NT2/D1 (cell line): ENCODE measurements around the gene EVX1.

Source experiments
- DNase-seq: peaks from one replicate; pipeline ENCODE4 v3.0.0-alpha.2; 2011; ENCODE audit warnings: low read depth, low spot score
- H3K27me3 ChIP-seq: 2 replicates; pipeline ENCODE4 v1.6.0; 2011; ENCODE audit warnings: mild to moderate bottlenecking; ENCODE audit not compliant: insufficient read length, insufficient read depth
- H3K36me3 ChIP-seq: 2 replicates; pipeline ENCODE4 v1.6.1; 2011; ENCODE audit warnings: mild to moderate bottlenecking, low read length, mixed read lengths; ENCODE audit not compliant: insufficient read depth, insufficient read length
- H3K4me1 ChIP-seq: 2 replicates; pipeline ENCODE4 v1.5.1; 2011; ENCODE audit not compliant: insufficient read depth, insufficient read length
- H3K4me3 ChIP-seq: 2 replicates; pipeline ENCODE4 v1.5.1; 2011; ENCODE audit warnings: low read depth; ENCODE audit not compliant: insufficient read length
- H3K9ac ChIP-seq: 2 replicates; pipeline ENCODE4 v1.6.0; 2011; ENCODE audit warnings: low read depth; ENCODE audit not compliant: insufficient read length
- H3K9me3 ChIP-seq: 2 replicates; pipeline ENCODE4 v1.5.1; 2011; ENCODE audit warnings: mild to moderate bottlenecking, low read length; ENCODE audit not compliant: insufficient read depth
- SUZ12 ChIP-seq: IDR thresholded peaks from 2 replicates; pipeline ENCODE4 v1.6.1; 2011; ENCODE audit not compliant: insufficient read length, insufficient read depth; ENCODE audit errors: extremely low read depth
- YY1 ChIP-seq: IDR thresholded peaks from 2 replicates; pipeline ENCODE4 v1.6.1; 2011; ENCODE audit not compliant: insufficient read length, insufficient read depth
- ZNF274 ChIP-seq: IDR thresholded peaks from 2 replicates; pipeline ENCODE4 v1.6.1; 2011; ENCODE audit warnings: mild to moderate bottlenecking, low read depth, low read length

EVX1 gene

GRCh38 chr7:27223941-27224575, 18.5 kb upstream of the EVX1 start:
- H3K27me3 ChIP-seq = peaks cover 70% of the 10 kb centered on the region

DNA sequence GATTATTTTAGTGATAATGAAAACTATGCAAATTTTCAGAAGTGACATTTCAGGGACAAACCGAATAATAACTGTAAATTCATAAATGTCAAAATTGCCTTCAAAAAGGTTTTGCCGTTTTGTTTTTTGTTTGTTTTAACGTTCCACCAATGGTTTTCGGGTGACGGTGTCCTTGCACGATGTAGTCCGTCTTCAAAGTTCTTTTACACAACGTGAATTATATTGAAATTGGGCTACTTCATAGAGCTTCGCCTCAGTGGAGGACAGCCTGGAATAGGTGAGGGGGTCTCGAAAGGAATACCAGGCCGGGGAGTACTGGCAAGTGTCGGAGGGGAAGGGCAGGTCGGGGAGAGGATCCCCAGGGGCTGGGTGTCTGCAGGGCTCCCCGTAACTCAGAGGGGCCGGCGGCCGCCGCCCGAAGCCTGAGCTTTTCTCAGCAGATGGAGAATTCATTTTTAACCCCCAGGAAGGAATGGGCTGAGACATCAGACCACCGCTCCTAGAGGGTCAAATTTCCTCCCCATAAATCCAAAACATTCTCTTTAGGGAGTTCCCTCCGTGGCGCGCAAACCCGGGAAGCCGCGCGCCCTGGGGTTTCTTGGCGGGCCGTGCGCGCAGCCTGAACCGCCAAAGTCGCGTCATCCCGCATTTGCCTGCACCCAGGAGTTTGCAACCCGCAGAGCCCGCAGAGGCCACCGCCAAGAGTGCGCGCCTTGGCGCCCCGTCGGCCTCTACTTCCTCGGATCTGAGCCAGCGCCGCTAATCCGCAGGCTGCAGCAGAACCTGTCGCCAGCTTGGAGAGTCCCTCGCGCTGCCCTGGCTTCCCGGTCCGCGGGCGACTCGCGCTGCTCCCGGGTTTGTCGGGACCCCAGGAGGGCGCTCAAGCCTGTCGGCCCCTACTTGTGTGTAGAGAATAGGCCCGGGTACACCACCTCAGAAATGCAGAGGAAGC, 17.3 kb upstream of the EVX1 start:
- H3K27me3 ChIP-seq = peaks cover 78% of the 10 kb centered on the region

More at GRCh38 chr7:27223941-27224575, 18.5 kb upstream of the EVX1 start:
- TF ChIP-seq ZNF274 (no peak), SUZ12 (no peak), YY1 (no peak)
- no peak for DNase-seq
- Histone ChIP-seq H3K4me1 (peaks cover 4% of the 10 kb centered on the region), H3K9ac (no peak overlapping the region), H3K4me3 (no peak overlapping the region), H3K9me3 (no peaks in the 10 kb centered on the region), H3K36me3 (no peaks in the 10 kb centered on the region)

DNA sequence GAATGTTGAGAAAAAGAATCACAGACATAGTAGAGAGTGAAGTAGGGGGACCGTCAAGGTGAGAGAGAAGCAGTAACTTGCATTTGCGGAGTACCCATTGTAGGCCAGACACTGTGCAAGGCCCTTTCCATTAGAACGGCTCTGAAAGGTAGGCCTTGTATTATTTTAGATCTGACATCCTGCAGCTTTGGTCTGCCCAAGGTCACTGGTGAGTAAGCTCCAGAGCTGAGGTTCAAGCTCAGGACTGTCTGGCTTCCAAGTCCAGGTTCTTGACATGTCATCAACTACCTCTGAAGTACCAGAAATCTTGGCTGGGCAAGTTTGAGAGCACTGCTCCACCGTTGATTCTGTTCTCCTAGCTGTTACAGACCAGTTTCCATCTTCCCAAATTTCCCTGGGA, 13.2 kb upstream of the EVX1 start:
- no peaks in the 10 kb centered on the region for H3K36me3 ChIP-seq
- H3K9ac ChIP-seq = no peak overlapping the region
- TF ChIP-seq SUZ12 (no peak), YY1 (no peak), ZNF274 (no peak)
- H3K9me3 ChIP-seq = no peaks in the 10 kb centered on the region
- no peak overlapping the region for H3K4me3 ChIP-seq
- peaks cover 73% of the 10 kb centered on the region for H3K27me3 ChIP-seq
- no peak for DNase-seq
- H3K4me1 ChIP-seq = no peaks in the 10 kb centered on the region

More for the DNA sequence above, 17.3 kb upstream of the EVX1 start:
- TF ChIP-seq SUZ12 (peak; percentile 96), YY1 (no peak), ZNF274 (no peak)
- Histone ChIP-seq H3K4me1 (no peaks in the 10 kb centered on the region), H3K4me3 (peak overlapping the region; percentile 36), H3K36me3 (no peaks in the 10 kb centered on the region), H3K9ac (peak overlapping the region; percentile 72), H3K9me3 (no peaks in the 10 kb centered on the region)
- no peak for DNase-seq

DNA sequence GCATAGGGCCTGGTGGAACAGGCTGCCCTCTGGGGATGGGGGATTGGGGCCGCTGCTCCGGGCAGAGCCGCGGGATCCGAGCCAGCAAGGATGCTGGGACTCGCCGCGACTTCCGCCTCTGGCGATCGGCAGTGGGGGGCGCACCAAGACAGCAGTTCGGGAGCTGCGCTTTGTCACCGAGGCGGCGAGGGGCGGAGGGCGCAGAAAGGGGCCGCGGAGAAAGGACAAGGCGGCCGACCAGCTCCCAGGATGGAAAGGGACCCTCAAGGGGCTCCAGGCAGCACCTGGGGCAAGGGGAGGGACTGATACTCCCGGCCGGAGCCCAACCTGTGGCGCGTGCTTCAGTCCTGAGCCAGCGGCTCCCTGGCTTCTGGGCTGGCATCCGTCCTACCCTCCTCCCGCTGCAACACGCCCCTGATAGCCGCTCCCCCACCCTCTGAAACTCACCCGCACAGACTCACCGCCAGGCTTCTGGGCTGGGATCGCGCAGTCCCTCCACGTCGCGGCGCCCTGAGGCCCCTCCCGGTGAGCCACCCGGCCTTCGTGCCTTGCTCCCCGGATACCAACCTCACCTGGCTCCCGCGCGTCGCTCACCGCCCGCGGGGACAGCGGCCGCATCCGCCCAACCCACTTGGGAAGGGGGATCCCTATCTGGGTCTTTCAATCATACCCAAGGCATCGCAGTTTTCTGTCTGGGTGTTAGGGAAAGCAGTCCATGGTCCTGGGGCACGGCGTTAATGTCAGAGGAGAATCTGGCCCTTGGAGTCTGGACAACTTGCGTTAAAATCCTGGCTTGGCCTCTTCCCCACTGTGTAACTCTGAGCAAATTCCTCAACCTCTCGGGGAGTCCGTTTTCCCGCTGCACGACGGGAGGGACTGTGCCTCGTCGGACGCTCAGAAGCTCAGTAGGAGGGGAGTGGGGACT, 7.0 kb upstream of the EVX1 start:
- peaks cover 14% of the 10 kb centered on the region for H3K4me1 ChIP-seq
- DNase-seq = peak; percentile 68
- H3K36me3 ChIP-seq = no peaks in the 10 kb centered on the region
- H3K4me3 ChIP-seq = peak overlapping the region; percentile 66
- H3K27me3 ChIP-seq = peaks cover 74% of the 10 kb centered on the region
- peak overlapping the region; percentile 72 for H3K9ac ChIP-seq
- H3K9me3 ChIP-seq = no peaks in the 10 kb centered on the region
- TF ChIP-seq YY1 = no peak
- TF ChIP-seq SUZ12 = no peak
- no peak for TF ChIP-seq ZNF274

DNA sequence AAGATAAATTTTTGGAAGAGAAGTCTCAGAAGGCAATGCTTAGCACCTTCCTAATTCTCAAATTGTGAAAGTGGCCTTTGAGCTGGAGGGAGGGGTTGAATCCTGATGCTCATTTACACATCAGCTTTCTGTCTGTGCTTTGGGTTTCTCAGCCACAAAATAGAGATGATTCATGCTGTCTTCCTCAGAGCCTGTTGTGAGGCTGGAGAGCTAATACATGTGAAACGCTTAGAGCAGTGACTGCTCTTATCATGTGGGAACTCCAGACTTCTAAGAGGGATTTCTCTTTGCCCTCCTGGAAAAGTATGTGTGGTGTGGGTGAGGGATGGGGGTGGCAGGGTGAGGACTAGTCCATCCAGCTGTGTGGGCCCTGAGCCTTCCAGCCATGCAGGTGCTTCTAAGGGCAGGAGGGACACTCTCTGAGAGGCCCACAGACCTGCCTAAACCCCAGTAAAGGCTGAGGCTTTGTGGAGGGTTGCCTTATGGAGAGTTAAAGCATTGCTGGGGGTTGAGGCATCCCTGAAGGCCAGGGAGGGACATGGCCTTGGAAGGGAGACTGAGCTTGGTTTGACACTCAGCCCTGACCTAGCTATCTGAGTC, 4.8 kb upstream of the EVX1 start:
- no peak for DNase-seq
- H3K4me3 ChIP-seq = no peak overlapping the region
- no peaks in the 10 kb centered on the region for H3K9me3 ChIP-seq
- H3K9ac ChIP-seq = no peak overlapping the region
- TF ChIP-seq YY1 = no peak
- no peak for TF ChIP-seq SUZ12
- H3K27me3 ChIP-seq = peaks cover 96% of the 10 kb centered on the region
- peaks cover 26% of the 10 kb centered on the region for H3K4me1 ChIP-seq
- no peaks in the 10 kb centered on the region for H3K36me3 ChIP-seq

DNA sequence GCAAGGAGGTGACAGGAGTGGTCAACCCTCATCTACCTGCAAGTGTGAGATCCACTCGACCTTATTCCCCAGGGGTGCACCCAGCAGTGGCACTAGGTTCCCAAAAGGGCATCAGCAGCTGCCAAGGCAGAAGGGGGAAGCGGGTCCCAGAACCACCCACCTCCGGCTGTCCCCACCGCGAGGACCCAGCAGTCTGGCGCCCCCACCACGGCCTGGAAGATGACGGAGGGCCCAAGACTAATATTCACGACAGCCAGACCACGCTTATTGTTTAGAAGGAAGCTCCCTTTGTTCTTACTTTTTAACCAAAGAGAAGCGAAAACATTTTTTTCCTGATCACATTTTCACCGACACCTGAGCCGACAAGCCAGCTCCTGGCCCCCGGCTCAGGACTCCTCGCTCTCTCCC, 3.6 kb upstream of the EVX1 start:
- Histone ChIP-seq H3K4me3 (no peak overlapping the region), H3K4me1 (peaks cover 31% of the 10 kb centered on the region), H3K9ac (peak overlapping the region; percentile 8), H3K9me3 (no peaks in the 10 kb centered on the region), H3K27me3 (peaks cover 98% of the 10 kb centered on the region), H3K36me3 (no peaks in the 10 kb centered on the region)
- no peak for TF ChIP-seq SUZ12
- no peak for TF ChIP-seq ZNF274
- no peak for TF ChIP-seq YY1
- DNase-seq = no peak
